OCI-M2 (cell line): Measurements from ENCODE around the gene SMARCC1.
A peak's percentile ranks its signal among the peaks of the same experiment; 100 is the strongest.
"Not testable (repeated sequence)": the region's sequence is repeated elsewhere in the genome, so short reads cannot be mapped to it uniquely, and the experiment has no call there.

Experiments used
- DNase-seq: peaks from one replicate; lab custom pipeline; 2025; ENCODE audit not compliant: unreplicated experiment; lab: John Stamatoyannopoulos, UW

Gene SMARCC1

GRCh38 chr3:47781685-47782445 lies at the start of gene SMARCC1:
TSS of gene SMARCC1 (minus strand) at chr3:47781893. CDS start at chr3:47781797, 96 bp downstream.
- peak; percentile 28 for DNase-seq

- DNase-seq: not testable (repeated sequence)
These were observed 47.8 kb upstream of the SMARCC1 start for GRCh38 chr3:47829482-47829881.

GRCh38 chr3:47825590-47825989 lies 43.9 kb upstream of the SMARCC1 start:
- DNase-seq: no peak

- peak; percentile 14 for DNase-seq
These were observed 43.1 kb upstream of the SMARCC1 start for GRCh38 chr3:47824541-47825473.

- DNase-seq: no peak
These were observed 35.9 kb upstream of the SMARCC1 start for GRCh38 chr3:47817609-47818008.

- no peak for DNase-seq
These were observed 32.0 kb upstream of the SMARCC1 start for GRCh38 chr3:47813551-47814177.

GRCh38 chr3:47804577-47804976 lies 22.9 kb upstream of the SMARCC1 start:
- DNase-seq: no peak

- no peak for DNase-seq
These were observed 21.9 kb upstream of the SMARCC1 start for GRCh38 chr3:47803480-47804025.

- DNase-seq: no peak
These were observed 21.2 kb upstream of the SMARCC1 start, which contains the start of gene DHX30 for GRCh38 chr3:47802734-47803479. TSS of gene DHX30 (plus strand) at chr3:47803138. CDS start at chr3:47810684, 7,546 bp downstream.

GRCh38 chr3:47799733-47800132 lies 18.0 kb upstream of the SMARCC1 start:
- DNase-seq: no peak

GRCh38 chr3:47794544-47794943 lies 12.9 kb upstream of the SMARCC1 start:
- no peak for DNase-seq

GRCh38 chr3:47792699-47793098 lies 11.0 kb upstream of the SMARCC1 start:
- DNase-seq: no peak

- DNase-seq: no peak
These were observed 9.6 kb upstream of the SMARCC1 start for GRCh38 chr3:47791193-47791855.

GRCh38 chr3:47783673-47784072 lies 2.0 kb upstream of the SMARCC1 start:
- no peak for DNase-seq

GRCh38 chr3:47782446-47783308 lies 984 bp upstream of the SMARCC1 start:
- no peak for DNase-seq

- no peak for DNase-seq
These were observed 680 bp downstream of the SMARCC1 start for GRCh38 chr3:47780741-47781684.

GRCh38 chr3:47778746-47779145 lies 2.9 kb downstream of the SMARCC1 start:
- no peak for DNase-seq

- no peak for DNase-seq
These were observed 8.9 kb downstream of the SMARCC1 start for GRCh38 chr3:47772788-47773187.
